Left hindlimb (tissue), 1 donor: ENCODE measurements around the gene UQCC3.
"Not testable (repeated sequence)": the region's sequence is repeated elsewhere in the genome, so short reads cannot be mapped to it uniquely, and the experiment has no call there.

ENCODE experiments used
- DNase-seq: peaks from one replicate; pipeline ENCODE4 v3.0.0-alpha.2; 2018

UQCC3 gene, protein sequence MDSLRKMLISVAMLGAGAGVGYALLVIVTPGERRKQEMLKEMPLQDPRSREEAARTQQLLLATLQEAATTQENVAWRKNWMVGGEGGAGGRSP

DNA sequence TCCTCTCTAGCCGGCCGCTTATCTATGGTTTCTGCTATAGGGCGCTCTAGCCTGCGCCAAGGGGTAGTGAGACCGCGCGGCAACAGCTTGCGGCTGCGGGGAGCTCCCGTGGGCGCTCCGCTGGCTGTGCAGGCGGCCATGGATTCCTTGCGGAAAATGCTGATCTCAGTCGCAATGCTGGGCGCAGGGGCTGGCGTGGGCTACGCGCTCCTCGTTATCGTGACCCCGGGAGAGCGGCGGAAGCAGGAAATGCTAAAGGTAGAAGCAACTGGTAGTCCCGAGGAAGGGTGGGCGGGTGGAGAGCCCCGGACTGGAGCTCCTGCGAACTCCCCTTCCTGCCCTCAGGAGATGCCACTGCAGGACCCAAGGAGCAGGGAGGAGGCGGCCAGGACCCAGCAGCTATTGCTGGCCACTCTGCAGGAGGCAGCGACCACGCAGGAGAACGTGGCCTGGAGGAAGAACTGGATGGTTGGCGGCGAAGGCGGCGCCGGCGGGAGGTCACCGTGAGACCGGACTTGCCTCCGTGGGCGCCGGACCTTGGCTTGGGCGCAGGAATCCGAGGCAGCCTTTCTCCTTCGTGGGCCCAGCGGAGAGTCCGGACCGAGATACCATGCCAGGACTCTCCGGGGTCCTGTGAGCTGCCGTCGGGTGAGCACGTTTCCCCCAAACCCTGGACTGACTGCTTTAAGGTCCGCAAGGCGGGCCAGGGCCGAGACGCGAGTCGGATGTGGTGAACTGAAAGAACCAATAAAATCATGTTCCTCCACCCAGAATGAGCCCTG, at the start of gene UQCC3, which contains the start of gene LBHD1:
Gene UQCC3 (plus strand): TSS at position 66 of the 782 bp plus-strand sequence. CDS start 73 bp downstream, at position 139.
Gene LBHD1 (minus strand): TSS at position 660 of the 782 bp plus-strand sequence. CDS start 2,236 bp downstream, outside the sequence.
- peak; percentile 89 for DNase-seq

DNA sequence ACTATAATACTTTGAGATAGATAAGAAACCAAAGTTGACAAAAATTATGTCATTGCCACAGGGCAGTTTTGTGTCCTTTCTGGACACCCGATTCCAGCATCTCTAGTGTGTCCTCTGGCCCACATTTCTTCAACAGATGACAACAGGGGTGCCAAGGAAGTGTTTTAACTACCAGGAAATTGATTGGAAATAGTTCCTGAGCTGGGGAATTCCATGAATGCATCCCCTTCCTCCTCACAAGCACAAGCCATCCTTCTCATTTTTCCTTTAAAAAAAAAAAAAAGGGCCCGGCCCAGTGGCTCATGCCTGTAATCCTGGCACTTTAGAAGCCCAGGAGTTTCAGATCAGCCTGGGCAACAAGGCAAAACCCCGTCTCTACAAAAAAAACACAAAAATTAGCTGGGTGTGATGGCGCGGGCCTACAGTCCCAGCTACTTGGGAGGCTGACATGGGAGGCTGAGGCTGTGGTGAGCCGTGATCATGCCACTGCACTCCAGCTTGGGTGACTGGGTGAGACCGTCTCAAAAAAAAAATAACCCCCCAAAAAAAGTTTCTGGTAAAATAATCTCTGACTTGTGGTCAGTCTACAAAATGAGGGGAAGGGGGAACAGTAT, 48.9 kb upstream of the UQCC3 start:
- DNase-seq, result no peak

DNA sequence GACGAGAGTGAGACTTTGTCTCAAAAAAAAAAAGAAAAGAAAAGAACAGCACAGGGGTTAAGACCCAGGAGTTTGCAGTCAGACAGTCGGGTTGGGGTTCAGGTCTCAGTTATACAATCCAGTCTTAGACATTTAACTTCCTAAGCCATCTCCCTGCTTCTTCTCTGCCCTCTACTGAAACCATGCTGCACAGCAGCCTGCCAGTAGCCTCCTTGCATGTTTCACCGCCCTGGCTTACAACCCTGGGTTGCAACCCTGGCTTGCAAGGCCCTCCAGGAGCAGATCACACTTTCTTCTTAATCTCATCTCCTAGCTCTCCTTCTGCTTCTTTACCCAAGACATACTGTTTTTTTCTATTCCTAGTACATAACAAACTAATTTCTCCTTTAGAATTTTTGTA, 43.8 kb upstream of the UQCC3 start:
- DNase-seq, result peak; percentile 14

DNA sequence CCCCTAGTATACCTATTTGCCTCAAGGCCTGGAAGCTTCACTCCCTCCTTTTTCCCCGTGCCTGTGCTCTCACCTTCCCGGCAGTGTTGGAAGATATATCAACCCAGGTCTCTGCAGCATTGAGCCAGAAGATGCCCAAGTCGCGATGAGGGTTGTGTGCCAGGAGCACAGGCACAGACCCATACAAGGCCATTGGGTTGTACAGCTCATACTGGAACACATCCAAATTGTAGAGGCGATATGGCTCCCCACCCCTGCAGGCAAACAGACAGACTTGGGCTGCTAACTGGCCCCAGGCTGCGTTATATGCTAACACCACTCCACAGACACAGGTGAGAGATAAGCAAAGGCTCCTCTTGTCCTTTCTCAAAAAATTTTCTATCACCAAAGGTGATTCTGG, 39.0 kb upstream of the UQCC3 start:
- peak; percentile 4 for DNase-seq

DNA sequence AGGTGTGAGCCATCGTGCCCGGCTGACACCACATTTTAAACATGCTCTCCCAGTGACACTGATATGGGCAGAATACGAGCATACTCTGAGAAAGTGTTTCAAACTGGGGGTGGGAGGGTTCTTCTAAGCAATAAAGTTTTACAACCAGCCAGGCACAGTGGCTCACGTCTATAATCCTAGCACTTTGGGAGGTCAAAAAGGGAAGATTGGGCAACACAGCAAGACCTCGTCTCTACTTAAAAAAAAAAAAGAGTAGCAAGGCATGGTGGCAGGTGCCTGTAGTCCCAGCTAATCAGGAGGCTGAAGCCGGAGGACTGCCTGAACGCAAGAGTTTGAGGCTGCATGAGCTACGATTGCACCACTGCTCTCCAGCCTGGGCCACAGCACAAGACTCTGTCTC, 27.3 kb upstream of the UQCC3 start:
- DNase-seq, result no peak

DNA sequence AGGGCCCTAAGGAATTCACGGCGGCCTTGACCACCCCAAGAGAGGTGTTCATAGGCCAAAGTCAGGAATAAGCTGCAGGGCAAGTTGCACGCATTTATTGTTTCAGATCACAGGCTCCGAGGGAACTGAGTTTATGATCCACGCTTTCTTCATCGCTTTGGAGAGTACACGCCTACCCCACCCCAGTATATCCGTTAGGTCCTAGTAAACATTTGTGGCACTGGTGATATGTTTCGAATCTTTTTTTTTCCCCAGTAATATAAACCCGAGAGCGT, 25.9 kb upstream of the UQCC3 start:
- DNase-seq, result no peak

DNA sequence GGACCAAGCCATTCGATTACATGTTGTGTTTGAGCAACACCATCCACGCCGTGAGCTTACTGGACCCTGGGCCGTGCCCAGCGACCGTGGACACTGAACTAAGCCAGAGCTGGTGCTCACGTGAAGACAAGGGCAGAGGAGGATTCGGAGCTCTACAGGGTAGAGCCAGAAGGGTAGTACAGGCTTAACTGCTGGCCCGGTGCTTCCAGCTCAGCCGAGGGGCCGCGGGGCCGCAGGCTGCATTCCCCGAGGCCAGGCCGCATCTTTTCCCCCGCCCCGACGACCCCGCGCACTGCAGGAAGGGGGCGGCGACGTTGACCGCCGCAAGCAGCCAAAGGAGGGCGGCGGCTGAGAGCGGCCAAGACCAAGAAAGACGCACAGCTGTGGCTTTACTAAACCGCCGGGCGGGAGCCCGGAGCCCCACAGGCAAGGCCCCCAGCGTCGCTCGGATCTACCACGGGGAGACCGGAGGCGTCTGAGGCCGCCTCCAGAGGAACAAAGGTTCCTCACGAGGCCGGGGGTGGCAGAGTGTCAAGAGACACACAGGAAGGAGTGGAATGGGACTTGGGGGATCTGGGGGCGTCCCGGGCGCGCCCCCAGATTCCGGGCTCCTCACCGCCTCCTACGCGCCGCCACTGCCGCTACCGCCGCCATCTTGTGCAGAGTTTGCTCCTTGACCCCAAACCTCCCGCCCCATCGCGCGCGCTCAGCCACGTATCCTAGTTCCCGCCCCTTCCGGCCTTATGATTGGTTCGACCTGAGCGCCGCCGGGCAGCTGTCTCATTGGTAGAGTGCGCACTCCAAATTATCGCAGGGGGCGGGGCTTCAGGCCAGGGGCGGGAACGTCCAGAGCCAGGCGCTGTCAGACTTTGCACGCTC, 25.3 kb upstream of the UQCC3 start, which contains the start of gene GANAB:
Gene GANAB (minus strand): TSS at position 668 of the 879 bp plus-strand sequence. CDS start 14 bp downstream, at position 654.
- DNase-seq, result peak; percentile 99

DNA sequence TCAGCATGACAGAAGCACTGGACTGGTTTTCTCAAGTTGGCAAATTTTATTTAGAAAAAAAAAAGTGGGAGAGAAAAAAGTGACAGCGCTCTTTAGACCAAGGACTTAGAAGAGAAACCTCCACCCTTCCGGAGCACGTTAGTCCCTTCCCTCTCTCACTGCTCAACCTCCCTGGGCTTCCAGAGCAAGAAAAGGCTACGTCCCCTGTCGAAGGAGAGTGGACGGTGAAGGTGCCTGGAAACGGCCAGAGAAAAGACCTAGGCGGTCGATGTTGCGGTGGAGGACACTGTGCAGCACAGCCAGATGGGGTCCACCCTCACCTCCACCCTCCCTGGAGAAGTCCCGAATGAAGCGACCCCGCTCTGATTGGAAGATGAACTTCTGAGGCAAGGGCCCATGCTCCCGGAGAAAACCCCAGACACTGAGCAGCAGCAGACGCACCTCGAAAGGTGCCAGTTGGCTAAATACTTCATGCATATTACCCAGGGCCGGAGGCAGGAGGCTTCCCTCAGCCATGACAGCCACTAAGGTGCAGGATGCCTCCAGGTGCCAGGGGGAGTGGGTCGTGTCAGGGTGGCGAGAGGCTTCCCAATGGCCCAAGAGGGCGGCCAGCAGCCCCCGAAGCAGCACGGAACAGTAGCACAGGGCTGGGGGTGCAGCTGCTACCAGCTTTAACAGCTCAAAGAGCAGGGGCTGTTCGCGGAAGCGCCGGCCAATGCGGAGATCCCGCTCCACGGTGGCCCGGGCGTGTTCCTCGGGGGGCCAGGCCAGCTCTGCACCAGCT, 24.5 kb upstream of the UQCC3 start:
- DNase-seq, result no peak

DNA sequence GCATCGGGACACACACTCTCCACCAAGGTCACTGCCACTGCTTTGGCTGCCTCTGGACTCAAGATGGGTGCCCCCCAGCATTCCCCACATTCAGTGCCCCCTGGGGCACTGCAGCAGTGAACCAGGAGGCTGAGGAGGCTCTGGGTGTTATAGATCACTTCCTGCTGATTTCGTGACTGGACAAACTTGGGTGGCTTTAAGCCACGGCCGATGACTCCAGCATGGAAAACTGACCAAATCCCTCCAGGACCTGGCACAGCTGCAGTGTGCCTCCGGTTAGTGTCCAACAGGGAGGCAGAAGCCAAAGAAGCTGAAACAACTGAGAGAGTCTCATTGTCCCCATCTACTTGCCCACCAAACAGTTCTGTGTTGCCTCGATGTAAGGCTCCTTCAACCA, 23.9 kb upstream of the UQCC3 start:
- no peak for DNase-seq

DNA sequence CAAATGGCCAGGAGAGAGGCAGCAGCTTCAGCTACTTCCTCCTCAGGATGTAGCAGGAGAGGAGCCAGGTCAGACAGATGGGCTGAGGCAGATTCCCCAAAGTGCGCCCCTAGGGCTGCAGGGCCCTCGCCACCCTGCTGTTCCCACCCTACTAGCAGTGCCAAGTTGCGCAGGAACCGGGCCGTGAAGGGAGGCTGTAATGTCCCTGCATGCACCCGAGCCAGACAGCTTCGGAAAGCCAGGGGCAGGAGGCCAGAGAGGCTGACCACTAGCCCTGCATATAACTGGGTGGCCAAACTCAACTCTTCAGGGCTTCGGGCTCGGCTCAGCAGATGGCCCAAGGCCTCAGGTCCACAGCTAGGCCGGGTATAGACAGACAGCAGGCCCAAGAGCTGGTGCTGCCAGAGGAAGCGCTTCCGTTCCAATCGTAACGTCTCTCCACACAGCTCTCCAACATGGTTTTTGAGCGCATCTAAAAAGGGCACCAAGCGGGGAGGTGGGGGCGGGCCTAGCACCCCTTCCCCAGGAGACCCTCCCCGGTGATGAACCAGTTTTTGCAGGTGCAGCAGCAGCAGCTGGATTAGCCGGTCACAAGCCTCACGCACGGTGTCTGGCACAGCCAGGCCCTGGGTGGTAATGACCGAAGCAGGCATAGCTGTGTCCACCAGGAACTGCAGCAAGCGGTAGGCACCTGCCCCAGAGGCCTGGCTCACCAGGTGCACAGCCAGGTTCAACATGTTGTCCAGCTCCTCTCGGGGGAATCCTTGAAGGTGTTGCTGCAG, 23.1 kb upstream of the UQCC3 start:
- no peak for DNase-seq

DNA sequence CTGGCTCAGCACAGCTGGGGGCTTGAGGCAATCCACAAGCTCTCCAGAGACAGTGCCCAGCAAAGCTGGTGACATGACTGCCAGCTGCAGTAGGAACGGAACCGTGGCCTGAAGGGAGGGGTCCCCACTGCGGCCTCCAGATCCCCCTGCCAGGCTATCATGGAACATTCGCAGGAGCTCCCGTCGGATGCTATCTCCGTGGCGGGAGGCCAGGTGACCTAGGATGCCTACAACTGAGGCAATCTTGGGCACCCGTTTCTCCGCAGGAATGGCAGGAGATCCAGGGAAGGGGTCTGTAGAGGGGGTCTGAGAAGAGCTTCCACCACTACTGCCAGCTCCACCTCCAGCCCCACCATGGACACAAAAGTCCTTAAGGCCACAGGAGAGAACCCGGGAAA, 22.5 kb upstream of the UQCC3 start:
- DNase-seq, result no peak

DNA sequence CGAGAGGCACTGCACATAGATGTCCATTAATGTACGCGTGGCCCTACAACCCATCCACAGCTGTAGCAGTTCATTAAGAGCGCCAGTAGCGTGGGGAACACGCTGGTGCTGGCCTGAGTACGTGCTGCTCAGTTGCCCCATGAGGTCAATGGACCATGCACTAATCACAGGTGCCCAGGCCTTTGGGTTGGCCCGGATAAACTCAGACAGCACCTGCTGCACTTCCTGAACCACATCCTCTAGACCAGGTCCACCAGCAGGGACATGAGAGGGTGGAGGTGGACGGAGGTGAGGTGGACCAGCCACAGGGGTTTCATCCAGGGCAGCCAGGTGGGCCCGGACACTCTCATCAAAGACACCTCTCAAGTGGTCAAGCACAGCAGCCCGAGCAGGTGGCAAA, 22.0 kb upstream of the UQCC3 start:
- DNase-seq, result no peak

DNA sequence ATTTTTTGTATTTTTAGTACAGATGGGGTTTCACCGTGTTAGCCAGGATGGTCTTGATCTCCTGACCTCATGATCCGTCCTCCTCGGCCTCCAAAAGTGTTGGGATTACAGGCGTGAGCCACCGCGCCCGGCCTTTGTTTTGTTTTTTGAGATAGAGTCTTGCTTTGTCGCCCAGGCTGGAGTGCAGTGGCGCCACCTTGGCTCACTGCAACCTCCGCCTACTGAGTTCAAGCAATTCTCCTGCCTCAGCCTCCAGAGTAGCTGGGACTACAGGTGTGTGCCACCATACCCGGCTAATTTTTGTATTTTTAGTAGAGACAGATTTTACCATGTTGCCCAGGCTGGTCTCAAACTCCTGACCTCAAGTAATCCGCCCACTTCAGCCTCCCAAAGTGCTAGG, 21.2 kb upstream of the UQCC3 start:
- DNase-seq, result not testable (repeated sequence)

DNA sequence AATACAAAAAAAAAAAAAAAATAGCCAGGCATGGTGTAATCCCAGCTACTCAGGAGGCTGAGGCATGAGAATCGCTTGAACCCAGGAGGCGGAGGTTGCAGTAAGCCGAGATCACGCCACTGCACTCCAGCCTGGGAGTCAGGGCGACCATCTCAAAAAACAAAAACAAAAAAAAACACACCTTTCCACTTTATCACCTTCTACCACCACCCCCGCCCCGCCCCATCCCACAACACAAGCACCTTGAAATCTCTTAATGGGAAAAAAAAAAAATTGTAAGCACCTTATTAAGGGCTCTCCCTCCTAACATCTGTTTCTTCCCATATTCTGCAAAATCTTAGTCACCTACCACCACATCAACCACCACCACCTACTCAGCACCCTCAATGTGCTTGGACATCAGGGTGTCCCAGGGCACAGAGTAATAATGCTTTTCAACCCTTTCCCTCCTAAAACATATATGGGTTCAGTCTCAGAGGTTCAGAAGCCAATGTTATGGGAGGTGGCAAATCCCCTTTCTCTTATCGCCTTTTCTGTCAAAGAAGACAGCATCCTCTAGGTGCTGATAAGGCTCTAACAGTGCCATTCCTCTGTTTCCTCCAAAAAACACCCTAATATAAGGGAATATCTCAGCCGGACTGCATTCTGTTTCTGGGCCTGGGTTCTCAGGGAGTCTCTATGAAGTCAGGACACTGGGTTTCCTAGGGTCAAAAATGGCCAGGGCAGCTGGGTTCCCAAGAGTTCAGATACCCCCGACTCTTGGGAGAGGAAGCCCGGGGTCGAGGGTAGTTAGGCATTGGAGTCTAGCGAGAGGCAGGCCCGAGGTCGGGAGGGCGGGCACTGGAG, 19.1 kb upstream of the UQCC3 start:
- DNase-seq, result no peak

DNA sequence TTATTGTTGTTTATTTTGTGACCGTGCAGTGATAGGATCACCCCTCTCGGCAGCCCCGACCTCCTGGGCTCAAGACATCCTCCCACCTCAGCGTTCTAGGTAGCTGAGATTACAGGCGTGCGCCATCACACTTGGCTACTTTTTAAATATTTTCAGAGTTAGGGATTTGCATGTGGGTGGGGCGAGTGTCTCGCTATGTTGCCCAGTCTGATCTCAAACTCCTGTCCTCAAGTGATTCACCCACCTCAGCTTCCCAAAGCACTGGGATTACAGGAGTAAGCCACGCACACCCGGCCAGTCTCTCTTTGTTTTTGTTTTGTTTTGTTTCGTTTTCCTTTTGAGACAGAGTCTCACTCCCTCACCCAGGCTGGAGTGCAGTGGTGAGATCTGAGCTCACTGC, 17.2 kb upstream of the UQCC3 start:
- DNase-seq, result no peak

DNA sequence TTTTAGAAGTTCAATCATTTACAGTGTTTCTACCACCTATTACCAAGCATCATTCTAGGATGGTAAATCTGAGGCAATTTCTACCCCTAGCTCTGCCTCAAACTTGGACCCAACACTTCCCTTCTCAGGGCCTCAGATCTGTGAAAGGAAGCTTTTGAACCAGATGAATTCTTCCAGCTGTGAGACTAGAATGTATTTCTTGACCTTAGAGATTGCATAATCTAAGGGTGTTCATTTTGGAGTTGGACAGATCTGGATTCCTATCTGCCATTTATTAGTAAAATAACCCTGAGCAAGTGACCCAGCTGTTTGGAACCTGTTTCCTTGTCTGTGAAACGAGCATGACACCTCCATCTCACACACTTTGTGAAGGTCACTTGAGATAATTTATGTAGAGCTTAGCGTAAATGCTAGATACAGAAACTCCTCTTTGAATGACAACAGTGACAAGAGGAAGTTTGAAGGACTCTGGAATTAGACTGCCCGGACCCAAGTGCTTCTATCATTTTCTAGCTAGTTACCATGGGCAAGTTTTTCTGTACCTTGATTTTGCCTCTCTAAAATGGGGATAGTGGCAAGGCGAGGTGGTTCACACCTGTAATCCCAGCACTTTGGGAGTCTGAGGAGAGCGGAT, 14.6 kb upstream of the UQCC3 start:
- no peak for DNase-seq

DNA sequence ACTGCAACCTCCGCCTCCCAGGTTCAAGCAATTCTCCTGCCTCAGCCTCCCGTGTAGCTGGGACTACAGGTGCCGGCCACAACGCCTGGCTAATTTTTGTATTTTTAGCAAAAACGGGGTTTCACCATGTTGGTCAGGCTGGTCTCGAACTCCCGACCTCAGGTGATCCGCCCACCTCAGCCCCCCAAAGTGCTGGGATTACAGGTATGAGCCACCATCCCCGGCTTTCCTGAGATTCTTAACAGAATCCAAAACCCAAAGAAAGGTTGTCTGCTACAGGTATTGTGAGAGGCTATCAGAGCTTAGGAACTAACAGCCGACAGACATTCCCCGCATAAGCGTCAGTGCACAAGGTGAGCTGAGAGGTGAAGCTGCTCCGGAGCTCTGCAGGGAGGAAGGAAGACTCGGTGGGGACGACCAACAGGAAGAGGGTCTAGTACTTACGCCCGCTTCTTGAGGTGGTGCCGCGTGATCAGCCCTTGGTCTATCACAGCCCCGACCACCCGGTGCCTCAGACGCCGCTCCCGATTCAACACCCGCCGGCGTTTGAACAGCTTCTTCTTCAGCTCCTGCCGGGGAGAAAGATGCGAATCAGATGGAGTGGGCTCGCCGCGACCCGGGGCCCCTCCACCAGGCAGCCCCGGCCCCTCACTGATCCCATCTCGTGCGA, 6.9 kb upstream of the UQCC3 start:
- DNase-seq, result no peak

DNA sequence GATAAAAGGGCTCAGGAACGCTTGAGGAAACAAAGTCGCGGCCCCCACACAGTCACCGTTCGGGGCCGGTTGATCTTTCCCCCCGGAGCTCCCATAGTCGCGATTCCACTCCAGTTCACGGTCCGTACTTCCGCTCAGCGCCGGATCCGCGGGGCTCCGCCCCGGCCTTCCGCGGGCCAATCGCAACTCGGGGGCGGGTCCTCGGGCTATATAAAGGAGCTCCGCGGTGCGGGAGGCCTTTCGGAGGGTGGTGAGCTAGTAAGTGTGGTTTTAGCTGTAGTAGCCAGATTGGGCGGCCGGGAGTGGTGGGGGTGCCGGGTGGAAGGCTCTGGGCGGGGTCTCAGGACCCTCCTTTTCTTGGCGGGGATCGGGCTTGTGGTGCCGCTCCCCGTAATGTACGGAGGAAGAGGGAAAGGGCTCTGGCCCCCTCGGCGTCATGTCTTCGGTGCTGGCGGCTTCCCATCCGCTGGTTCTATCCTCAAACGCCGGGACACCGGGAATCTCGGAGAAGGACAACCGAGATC, 6.3 kb upstream of the UQCC3 start, which contains the start of the genes C11orf98 and CSKMT:
Gene C11orf98 (minus strand): TSS at position 136 of the 524 bp plus-strand sequence. CDS start 41 bp downstream, at position 95.
Gene CSKMT (plus strand): TSS at position 238 of the 524 bp plus-strand sequence. CDS start 568 bp downstream, outside the sequence.
- DNase-seq, result peak; percentile 98
